ENCODE results near the gene TADA1.
"Not testable (repeated sequence)": the region's sequence is repeated elsewhere in the genome, so short reads cannot be mapped to it uniquely, and the experiment has no call there.

Gene TADA1

DNA sequence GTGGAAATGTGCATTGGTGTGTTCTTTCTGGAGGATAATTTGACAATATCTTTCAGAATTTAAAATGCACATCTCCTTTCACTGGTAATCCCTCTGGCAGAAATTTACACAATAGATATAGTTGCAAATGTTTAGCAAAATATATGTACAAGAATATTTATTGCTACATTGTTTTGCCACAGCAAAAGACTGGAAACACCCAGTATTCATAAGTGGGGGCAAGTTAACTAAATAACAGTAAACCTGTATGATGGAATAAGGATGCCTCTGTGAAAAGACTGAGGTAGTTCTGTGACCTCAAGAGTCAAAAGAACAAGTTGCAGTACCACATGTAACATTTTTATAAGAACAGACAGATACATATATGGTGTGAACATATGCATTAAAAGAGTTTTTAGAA is 13.7 kb upstream of the TADA1 start:
- no peak for DNase-seq

DNA sequence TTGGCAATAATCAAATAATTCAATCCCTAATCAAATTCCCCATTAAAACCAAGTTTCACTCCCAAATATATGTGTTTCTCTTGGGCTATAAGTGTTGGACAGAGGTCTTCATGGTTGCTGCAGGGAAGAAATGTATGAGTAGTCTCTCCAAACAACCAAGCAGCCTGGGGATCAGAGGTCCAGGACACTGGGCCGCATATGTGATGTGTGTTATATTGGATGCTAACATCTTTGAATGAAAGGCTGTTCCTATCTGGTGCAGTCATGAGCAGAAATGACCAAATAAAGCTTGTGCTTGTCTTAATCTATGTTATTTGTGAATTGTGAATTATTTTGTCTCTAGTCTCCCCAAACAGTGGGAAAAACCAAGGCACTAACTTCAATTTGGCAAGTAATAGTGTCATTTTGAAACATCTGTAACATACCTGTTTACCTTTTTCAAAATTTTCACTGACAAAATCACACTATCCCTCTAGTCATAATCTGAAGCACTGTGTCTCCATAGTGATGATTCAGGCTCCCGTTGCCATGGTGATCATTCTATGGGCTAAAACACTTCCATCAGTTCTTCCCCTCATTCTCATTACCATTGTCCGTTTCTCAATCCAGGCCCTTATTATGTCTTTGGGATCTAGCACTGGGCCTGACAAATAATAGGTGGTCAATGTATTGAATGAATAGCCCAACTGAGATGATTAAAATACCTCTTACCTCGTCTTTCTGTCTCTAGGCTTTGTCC is 12.5 kb upstream of the TADA1 start:
- DNase-seq, result no peak

DNA sequence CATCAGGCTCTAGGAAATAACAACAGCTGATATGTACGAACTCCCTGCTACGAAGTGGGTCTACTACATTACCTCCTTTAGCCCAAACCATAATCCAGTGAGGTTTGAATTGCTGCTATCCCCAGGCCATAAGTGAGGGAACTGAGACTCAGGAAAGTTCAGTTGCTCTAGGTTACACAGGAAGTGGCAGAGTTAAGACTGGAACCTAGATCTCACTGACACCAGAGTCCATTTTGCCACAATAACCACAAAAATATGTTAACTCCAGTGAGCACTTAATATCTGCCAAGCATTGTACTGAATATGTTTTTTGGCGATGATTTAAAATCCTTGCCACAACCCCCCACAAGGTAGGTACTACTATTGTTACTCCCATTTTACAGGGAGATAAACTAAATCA is 8.9 kb upstream of the TADA1 start:
- DNase-seq, result no peak

DNA sequence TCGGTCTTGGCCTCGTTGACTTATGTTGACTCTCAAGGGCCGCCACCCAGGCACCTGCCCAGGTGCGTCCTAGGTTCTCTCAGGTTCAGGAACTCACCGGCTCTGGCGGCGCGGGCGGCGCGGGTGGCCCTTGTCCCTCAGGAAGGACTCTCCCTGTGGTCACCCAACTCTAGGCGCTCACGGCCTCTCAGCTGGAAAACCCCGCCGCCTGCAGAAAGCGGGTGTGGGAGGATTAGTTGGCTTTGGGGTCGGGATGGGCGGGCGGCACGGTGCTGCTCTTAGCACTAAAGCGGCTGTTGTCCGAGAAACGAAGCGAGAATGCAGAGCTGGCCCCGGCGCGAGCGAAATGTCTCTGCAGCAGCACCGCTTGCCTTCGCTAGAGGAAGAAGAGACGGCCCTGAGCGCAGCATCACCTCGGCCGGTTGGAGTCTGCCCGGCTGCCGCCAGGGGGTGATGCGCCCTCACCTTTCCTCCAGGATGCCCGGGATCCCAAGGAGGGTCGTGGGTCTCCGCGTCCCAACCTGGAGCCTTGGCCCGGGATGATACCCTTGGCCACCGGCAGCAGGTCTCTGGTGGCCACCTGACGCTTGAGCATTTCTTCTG is 8.1 kb upstream of the TADA1 start:
- DNase-seq, result no peak

DNA sequence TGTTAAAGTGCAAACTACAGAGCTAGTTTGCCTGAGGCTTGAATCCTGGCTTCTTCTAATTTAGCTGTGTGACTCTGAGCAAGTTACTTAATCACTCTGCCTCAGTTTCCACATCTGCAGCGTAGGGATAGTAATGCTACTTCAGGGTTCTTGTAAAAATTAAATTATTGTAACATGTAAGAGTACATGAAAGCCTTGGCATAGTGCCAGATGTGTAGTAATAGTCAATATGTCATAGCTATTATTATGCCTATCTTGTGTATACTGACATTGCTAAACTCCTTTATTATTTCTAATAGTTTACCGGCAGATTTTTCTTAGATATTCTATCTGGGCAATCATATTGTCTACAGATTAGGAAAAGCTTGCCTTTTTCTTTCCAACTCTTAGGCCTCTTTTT is 6.8 kb upstream of the TADA1 start:
- no peak for DNase-seq

DNA sequence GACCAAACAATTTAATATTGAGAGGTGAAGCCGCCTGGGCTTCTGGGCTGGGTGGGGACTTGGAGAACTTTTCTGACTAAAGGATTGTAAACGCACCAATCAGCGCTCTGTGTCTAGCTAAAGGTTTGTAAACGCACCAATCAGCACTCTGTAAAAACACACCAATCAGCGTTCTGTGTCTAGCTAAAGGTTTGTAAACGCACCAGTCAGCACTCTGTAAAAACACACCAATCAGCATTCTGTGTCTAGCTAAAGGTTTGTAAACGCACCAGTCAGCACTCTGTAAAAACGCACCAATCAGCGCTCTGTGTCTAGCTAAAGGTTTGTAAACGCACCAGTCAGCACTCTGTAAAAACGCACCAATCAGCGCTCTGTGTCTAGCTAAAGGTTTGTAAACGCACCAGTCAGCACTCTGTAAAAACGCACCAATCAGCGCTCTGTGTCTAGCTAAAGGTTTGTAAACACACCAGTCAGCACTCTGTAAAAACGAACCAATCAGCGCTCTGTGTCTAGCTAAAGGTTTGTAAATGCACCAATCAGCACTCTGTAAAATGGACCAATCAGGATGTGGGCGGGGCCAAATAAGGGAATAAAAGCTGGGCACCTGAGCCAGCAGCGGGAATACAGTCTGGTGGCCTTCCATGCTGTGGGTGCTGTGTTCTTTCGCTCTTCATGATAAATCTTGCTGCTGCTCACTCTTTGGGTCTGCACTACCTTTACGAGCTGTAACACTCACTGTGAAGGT is 2.3 kb upstream of the TADA1 start:
- not testable (repeated sequence) for DNase-seq

DNA sequence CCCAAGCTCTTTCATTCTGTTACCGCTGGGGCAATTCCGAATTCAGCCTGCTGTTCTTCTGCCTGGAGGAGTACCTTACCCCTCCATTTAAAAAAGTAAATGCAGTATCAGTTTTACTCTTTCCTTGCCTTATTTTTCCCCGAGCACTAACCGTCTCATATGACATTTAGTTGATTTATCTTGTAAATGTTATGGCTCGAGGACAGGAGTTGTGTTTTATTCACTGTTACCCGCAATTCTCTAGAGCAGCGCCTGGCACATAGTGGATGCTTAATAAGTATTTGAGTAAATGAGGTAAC is 425 bp upstream of the TADA1 start:
- DNase-seq, result no peak

DNA sequence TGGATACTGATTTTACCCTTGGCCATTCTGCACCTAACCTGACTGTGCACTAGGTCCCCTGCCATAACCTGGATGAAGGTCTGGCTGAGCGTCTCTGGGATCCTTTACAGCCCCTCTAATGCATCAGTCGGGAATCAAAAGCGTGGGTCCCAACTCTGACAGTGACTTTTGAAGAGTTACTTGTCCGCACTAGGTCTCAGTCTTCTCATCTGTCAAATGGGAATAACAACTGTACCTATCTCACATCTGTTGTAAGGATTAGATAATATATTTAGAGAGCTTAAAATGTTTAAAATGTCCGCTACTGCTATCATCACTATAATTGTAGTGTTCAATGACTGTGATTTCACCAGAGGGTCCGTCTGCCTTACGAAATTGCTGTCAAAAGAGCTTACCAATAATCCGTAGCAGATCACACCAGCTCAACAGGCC is 746 bp downstream of the TADA1 start:
- peak in 1 of 2 experiments; percentile 23 for DNase-seq

DNA sequence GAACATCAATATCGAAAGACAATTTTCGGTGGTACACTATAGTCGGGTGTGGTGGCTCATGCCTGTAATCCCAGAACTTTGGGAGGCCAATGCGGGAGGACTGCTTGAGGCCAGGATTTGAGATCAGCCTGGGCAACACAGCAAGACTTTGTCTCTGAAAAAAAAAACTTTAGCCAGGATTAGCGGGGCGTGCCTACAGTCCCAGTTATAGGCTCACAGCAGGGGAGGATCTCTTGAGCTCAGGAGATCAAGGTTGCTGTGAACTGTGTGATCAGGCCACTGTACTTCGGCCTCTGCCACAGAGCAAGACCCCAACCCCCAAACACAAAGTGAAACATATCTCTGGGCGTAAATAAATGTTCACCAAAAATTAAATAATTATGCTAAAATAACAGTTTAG is 1.6 kb downstream of the TADA1 start:
- no peak for DNase-seq

DNA sequence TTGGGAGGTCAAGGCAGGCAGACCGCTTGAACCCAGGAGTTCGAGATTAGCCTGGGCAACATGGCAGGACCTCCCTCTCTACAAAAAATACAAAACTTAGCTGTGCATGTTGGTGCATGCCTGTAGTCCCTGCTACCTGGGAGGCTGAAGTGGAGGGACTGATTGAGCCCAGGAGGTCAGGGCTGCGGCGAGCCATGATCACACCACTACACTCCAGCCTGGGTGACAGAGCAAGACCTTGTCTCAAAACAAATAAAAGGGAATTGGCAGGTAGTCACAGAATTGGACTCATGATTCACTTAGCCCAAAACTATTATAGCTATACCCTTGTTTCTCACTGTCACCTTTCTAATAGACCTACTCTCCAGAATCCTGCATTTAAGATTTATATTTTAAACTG is 5.5 kb downstream of the TADA1 start:
- DNase-seq, result no peak

DNA sequence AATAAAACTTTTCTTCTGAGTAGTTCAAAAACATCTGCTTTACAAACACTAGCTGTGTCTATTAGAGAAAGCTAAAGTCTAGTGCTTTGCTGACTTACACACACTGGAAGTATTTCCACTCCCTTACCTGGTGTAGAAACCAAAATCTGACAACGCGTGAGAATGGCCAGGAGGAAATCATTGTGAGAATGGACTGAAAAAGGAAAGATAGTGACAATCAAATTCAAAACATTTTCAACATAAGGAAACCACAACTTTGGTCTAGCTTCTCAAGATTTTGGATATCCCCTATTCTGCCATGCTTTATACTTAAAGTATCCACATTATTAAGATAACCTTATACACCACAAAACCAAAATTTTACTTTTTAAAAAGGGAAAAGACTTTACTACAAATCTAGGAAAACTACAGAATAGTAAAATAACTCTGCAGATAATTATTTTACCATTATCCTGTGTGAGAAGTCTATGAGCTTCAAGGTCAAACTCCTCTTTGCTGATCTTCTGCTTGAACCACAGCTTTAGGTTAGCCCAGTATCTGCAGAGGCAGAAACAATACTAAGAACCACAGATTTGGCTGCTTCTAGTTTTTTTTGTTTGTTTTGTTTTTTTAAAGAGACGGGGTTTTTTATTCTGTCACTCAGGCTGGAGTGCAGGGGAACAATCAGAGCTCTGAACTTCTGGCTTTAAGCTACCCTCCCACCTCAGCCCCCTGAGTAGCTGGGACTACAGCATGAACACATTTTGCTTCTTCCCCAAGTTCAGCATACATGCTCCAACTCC is 6.6 kb downstream of the TADA1 start:
- DNase-seq, result no peak

DNA sequence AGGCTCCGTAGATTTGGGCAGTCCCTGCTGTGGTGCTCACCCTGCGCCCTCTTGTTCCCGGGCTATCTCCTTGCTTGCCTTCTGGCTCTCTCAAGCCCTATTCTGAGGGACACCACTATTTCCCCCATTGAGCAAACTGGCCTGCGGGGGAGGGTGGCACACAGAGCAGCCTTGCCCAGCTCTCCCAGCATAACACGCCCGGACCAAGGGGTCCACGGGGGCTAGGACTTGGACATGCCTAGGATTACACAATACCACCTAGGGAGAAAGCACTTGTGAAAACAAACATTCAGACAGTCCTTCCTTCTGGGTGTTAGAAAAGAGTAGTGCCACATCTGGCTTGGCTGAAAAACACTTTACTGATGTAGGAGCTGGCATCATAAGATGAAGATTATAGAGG is 7.4 kb downstream of the TADA1 start:
- no peak for DNase-seq

DNA sequence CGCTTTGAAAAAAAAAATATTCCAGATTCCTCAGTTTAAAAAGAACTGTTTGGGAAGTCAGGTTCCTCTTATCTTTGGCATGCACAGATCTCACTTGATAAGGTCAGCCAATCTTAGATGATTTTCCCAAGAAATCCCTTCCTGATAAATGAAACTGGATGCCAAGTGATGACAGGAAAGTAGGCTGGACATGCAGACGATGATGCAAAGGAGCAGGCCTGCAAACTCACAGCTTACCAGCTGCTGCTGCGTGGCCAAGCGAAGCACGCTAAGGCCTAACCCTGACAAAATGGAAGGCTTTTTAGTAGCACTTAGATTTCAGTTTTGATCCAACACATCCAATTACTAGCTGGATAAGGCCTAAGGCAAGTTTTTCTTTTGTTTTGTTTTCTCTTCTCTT is 10.1 kb downstream of the TADA1 start:
- no peak for DNase-seq

DNA sequence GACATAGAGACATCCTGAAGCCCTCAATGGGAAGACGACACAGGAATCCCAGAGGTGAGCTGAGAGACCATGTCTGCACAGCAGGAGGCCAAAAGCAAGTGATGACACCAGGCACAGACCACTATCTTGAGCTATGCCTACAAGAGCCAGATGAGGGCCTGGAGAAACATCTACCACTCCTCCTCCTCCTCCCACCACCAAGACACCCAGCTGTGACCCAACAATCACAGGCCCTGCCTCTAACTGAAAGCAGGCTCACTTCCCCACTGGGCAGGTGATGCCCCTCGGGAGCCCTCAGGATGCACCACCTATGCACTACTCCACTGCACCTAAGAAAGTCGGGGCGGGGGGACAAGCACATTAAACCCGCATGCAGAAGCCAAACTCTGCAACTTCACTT is 16.5 kb downstream of the TADA1 start:
- no peak for DNase-seq

DNA sequence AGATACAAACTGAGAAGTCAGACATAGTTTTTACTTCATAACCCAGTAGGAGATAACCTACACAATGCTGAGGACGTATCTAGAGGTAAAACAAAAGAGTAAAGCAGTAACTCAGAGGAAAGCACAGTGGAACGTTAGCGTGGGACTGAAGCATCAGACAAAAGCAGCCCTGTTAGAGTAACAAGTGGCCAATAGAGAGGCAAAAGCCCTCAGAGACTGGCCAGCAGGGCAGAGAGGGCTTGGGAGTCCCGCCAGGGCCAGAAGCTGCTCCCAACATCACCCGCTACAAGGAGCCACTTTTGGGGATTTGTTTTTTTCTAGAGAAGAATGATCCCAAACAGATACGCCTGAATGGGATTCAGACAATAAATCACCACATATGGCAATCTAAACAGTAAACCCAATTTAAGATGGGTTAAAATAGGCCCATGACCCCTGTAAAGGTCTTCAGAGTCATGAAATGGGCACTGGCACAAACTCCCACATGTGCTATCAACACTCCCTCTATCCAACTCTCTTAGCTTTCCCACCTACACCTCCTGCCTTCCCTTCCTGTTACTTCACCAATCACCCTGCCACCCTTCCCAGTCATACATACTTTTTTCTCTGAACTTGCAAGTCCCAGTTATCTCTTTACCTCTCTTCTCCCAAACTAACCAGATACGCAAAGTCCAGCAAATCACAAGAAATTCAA is 17.2 kb downstream of the TADA1 start:
- no peak for DNase-seq

DNA sequence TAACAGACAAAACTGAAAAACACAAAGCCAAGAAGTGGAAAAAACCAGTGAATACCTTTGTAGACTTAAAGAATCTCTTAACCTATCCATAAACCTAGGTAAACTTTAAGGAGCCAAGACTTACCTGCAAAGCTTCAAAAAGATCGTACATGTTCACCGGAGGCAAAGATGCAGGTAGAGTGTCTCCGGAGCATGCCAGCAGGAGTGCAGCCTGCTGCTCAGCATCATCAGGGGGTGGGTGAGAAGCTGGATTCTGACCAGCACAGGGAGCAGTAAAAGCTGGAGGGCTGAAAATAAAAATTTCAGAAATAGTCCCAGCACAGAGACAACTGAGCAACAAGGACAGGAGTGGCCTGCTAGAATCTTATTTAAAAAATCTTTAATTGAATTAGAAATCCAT is 18.1 kb downstream of the TADA1 start:
- no peak for DNase-seq

DNA sequence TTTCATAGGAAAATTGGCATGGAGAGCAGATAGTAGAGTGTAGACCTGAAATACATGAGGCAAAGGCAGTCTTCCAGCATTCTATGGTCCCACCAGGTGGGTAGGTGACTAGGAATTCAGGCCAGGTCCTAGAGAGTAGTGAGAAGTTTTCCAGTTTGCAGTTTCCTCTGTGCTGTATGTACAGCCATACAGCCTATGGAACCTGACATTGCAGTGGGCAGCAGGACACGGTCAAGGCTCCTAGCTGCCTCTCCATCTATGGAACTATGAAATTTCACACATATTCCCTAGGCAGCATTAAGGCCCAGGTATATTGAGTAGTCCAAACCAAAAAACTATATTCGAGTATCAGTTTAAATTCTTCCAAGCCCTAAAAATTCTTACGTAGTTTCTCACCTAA is 20.5 kb downstream of the TADA1 start:
- no peak for DNase-seq

DNA sequence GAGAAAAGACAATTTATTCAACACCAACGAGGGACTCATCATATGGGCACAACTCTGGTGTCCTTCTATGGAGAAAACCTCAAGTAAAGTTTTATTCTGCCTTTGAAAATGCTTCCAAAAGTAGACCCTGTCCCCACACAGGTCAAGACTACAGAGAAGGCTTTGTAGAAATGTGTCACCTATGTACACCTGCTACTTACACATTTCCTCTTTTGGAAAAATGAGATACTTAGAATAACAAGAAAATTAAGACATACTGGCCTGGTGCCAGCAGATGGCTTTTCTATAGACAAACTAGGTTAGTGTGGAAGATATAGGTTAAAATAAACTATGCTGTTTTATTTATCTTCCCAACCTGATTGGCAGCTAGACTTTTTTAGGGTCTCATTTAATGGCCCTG is 23.1 kb downstream of the TADA1 start:
- DNase-seq, result no peak

DNA sequence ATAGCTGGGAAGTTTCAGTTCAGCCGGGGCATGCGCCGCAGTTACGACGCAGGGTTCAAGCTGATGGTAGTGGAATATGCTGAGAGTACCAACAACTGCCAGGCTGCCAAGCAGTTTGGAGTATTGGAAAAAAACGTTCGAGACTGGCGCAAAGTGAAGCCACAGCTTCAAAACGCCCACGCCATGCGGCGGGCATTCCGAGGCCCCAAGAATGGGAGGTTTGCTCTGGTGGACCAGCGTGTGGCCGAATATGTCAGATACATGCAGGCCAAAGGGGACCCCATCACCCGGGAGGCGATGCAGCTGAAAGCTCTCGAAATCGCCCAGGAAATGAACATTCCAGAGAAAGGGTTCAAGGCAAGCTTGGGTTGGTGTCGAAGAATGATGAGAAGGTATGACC is 26.9 kb downstream of the TADA1 start:
- no peak for DNase-seq

DNA sequence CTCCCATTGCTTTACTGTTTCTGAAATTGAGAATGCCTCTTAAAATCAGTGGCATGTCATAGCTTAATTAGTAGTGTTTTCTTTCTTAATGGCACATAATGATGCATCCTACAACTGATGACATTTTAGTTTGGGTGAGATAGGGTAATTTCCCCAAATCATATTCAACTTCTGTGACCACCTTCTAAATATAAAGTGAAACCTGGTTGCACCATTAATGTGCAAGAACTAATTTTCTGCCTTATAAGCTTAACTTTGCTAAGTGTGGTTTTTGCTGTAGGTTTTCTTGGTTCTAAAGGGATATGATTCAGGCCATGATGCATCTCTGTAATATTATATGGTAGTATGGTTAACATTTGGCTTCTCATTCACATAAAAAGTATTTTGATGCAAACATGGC is 27.9 kb downstream of the TADA1 start:
- DNase-seq, result no peak

DNA sequence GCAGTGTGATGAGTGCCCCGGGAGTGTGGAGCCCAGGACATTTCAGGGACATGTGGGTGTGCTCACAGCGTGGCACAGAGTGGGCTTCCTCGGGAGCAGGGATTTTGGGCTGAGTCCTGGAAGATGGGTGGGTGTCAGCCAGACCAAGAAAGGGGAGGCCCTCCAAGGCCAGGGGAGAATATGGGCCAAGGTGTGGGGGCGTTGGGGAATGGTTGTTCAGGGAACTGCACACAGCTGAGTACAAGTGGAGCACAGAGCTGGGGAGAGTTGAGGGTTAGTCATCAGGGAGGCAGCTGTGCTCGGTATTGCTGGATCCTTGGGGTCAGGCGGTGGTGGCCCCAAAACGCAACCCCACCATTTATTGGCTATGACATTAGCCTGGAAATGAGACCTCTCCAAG is 31.3 kb downstream of the TADA1 start:
- DNase-seq, result no peak

DNA sequence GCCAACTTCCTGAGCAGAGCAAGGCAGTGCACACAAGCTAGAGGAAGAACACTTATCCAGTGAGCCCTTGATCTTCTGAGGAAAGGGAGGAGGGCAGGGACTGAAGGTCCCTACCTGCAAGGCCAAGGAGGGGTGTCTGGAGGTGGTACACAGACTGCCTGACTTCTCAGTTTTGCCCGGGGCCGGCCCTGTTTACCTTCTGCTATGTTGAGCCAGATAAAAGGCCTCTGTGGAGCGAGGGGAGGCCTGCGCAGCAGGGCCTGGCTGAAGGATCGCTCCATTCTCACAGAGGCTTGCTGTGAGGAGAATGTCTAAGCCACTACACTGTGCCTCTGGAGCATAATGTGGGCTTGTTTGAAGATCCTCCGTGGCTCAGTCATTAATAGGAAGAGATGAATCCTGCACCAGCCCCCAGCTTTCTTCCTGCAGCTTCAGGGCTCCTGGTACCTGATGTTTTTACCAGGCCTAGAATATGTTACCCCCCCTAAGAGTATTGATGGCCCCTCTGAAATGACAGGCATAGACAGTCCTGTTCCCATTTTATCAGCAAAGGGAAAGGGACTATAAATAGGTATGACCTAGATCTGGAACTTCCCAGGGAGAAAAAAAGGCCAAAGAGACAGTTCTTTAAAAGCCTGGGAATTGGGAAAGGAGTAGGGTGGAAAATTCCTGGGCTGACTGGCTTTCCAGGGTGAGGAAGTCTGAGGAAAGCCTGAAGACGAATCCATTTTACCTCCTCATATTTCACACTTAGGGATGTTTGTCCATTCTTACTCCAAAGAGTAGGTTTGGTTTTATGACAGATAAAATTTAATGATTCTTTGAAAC is 32.1 kb downstream of the TADA1 start:
- no peak for DNase-seq

Measured in AML-193 (cell line).